B cell (primary cell): ENCODE measurements around the gene UMAD1. TPM values are rescaled to one million over a fixed set of nuclear protein-coding genes. Genes with fewer than 3 reads are reported as not detected.

Experiments used
- ATAC-seq: fragments of 200-7000 bp; cut with Tn5 transposase; one replicate; pipeline ENCODE4 v1.10.0; 2021; ENCODE audit warnings: low read depth, mild to moderate bottlenecking, moderate number of reproducible peaks, moderate library complexity
- CTCF ChIA-PET: fragments of 350-600 bp; sonication (Branson Sonifier 250); formaldehyde crosslinking; loops from one replicate; lab custom pipeline; 2021; ENCODE audit warnings: antibody characterized with exemption, inconsistent platforms; lab: Charles Lee
- POLR2A ChIA-PET: fragments of 350-600 bp; sonication (Branson Sonifier 250); formaldehyde crosslinking; loops from one replicate; lab custom pipeline; 2021; ENCODE audit warnings: antibody characterized with exemption; lab: Charles Lee
- DNase-seq: peaks from one replicate; pipeline ENCODE4 v3.0.0; 2013
- H2AFZ ChIP-seq: 2 replicates; pipeline ENCODE4 v1.6.1; 2012; ENCODE audit warnings: mild to moderate bottlenecking, low read depth, low read length; ENCODE audit not compliant: insufficient read depth, poor library complexity, severe bottlenecking
- H3K27ac ChIP-seq, 2 donors: 1 replicate in 1 of 2; 2 replicates in 1 of 2; pipeline ENCODE4 v1.5.1; 2012 to 2013; ENCODE audit warnings: low read length in 2 of 2, mild to moderate bottlenecking in 2 of 2, moderate library complexity in 1 of 2
- H3K27me3 ChIP-seq, 4 experiments: fragments of 200-600 bp in 1 of 4; sonication (generic) in 1 of 4; replicated peaks in 1 of 4; 1 replicate in 2 of 4; 2 replicates in 2 of 4; pipeline versions ENCODE4 v1.6.1 to v1.7.0; 2013 to 2016; ENCODE audit warnings: low read length in 3 of 4, mild to moderate bottlenecking in 2 of 4, mixed read lengths in 1 of 4, moderate library complexity in 1 of 4; ENCODE audit not compliant: insufficient read depth in 4 of 4, control insufficient read depth in 3 of 4; ENCODE audit errors: control extremely low read depth in 1 of 4
- H3K36me3 ChIP-seq, 2 experiments: replicated peaks in 1 of 2; 1 replicate in 1 of 2; 2 replicates in 1 of 2; pipeline versions ENCODE4 v1.6.1 to v1.7.1; 2013; ENCODE audit warnings: low read length in 1 of 2; ENCODE audit not compliant: insufficient read depth in 2 of 2, control insufficient read depth in 1 of 2; ENCODE audit errors: control extremely low read depth in 1 of 2, extremely low read depth in 1 of 2
- H3K4me1 ChIP-seq, 2 donors: fragments of 200-600 bp in 1 of 2; sonication (generic) in 1 of 2; 1 replicate in 1 of 2; 2 replicates in 1 of 2; pipeline versions ENCODE4 v1.5.1 to v1.6.1; 2013 to 2017; ENCODE audit warnings: low read length in 2 of 2; ENCODE audit not compliant: control insufficient read depth in 2 of 2, insufficient read depth in 2 of 2
- H3K4me2 ChIP-seq: replicated peaks from 2 replicates; pipeline ENCODE3; 2012; ENCODE audit warnings: mild to moderate bottlenecking, low read depth, low read length; ENCODE audit not compliant: poor library complexity, severe bottlenecking
- H3K4me3 ChIP-seq, 5 experiments: fragments of 200-600 bp in 1 of 5; sonication (generic) in 1 of 5; 1 replicate in 3 of 5; 2 replicates in 2 of 5; pipeline versions ENCODE4 v1.5.1 to v1.7.0; 2011 to 2016; ENCODE audit warnings: low read length in 4 of 5, mild to moderate bottlenecking in 4 of 5, low read depth in 2 of 5, control low read depth in 1 of 5, moderate library complexity in 1 of 5; ENCODE audit not compliant: insufficient read depth in 1 of 5; ENCODE audit errors: control extremely low read depth in 1 of 5, extremely low read depth in 1 of 5
- H3K79me2 ChIP-seq: fragments of 200-600 bp; sonication (generic); one replicate; pipeline ENCODE4 v1.6.0; 2016; ENCODE audit warnings: low read length; ENCODE audit not compliant: control insufficient read depth, insufficient read depth
- H3K9ac ChIP-seq: fragments of 200-600 bp; sonication (generic); 2 replicates; pipeline ENCODE4 v1.6.1; 2017; ENCODE audit warnings: mild to moderate bottlenecking, low read length, moderate library complexity
- H3K9me3 ChIP-seq, 3 donors: one replicate each; pipeline versions ENCODE4 v1.6.1 to v1.7.1; 2013; ENCODE audit warnings: low read length in 2 of 3; ENCODE audit not compliant: control insufficient read depth in 2 of 3, insufficient read depth in 1 of 3; ENCODE audit errors: control extremely low read depth in 1 of 3
- H4K20me1 ChIP-seq: 2 replicates; pipeline ENCODE4 v1.6.0; 2012; ENCODE audit warnings: mild to moderate bottlenecking, low read length; ENCODE audit not compliant: insufficient read depth, control insufficient read depth, poor library complexity, severe bottlenecking
- H3K27ac Mint-ChIP-seq: one replicate; pipeline ENCODE4 v1.8.0; 2021; ENCODE audit warnings: mixed read lengths
- H3K27me3 Mint-ChIP-seq: one replicate; pipeline ENCODE4 v1.8.0; 2021; ENCODE audit warnings: mixed read lengths
- H3K4me1 Mint-ChIP-seq: one replicate; pipeline ENCODE4 v1.8.0; 2021; ENCODE audit warnings: mixed read lengths
- H3K4me3 Mint-ChIP-seq: one replicate; pipeline ENCODE4 v1.8.0; 2021; ENCODE audit warnings: mixed read lengths
- H3K9me3 Mint-ChIP-seq: one replicate; pipeline ENCODE4 v1.8.0; 2022; ENCODE audit warnings: mixed read lengths; ENCODE audit not compliant: insufficient read depth
- EZH2 ChIP-seq: IDR thresholded peaks from 2 replicates; pipeline ENCODE4 v1.6.1; 2012; ENCODE audit warnings: borderline replicate concordance, low read depth, mild to moderate bottlenecking, moderate library complexity, low read length; ENCODE audit not compliant: insufficient read depth, poor library complexity, severe bottlenecking
- WGBS: methylation state at CpG from one replicate; pipeline ENCODE4 v1.1.5; 2013; ENCODE audit warnings: missing lambda C conversion rate; ENCODE audit not compliant: insufficient coverage; 5-methylcytosine and 5-hydroxymethylcytosine counted together
- intact Hi-C: fragments of 100-400 bp; cut with micrococcal nuclease; formaldehyde crosslinking; loops from one replicate; pipeline ENCODE4 v1.10.0; 2022
- polyA plus RNA-seq: library from polyadenylated mRNA; depleted of rRNA; stranded (reverse); fragments of >200 nt; gene quantifications from 2 replicates; pipeline ENCODE4 v1.2.3, GENCODE V29; 2012
- total RNA-seq, 2 donors: library from RNA; stranded (reverse); fragments of 120-200 nt in 1 of 2; gene quantifications; 1 replicate in 1 of 2; 2 replicates in 1 of 2; pipeline versions ENCODE4 v1.2.3 to v1.2.4, GENCODE V29; 2013 to 2022
- TF ChIP-seq, protein P1 (sequence below): fragments of 200-600 bp; IDR thresholded peaks from one replicate; pipeline ENCODE4 v1.8.0; 2022; ENCODE audit warnings: antibody characterized with exemption, mild to moderate bottlenecking

UMAD1 gene
- total and polyA plus RNA-seq, 2 donors (not counting 1 experiment from before 2014, with no cell fraction given) = 11.6 to 25.9 TPM

DNA sequence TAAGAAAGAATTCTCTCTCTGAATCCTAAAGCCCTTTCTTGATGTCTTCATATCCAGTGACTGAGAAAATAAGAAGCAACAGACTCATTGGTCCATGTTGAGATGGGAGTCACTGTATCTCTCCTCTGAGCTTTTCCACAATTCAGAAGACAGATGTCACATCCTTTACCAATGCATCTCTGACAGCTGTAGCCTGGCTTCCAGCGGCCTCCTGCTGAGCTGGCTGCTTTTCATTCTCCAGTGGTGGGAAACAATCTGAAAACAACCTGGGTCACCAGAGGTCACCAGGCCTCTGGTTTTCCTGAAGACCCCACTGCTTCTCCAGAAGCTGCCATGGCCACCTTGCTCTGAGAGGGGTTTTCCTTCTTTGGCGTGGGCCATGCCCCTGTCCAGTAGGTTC lies 96.1 kb downstream of the UMAD1 start:
- 100% methylated on average over 1 of the region's 2 CpGs for WGBS

GRCh38 chr7:7737674-7738073 lies 97.1 kb downstream of the UMAD1 start:
- H3K79me2 ChIP-seq = no peaks in the 10 kb centered on the region
- H3K27me3 ChIP-seq = no peaks in the 10 kb centered on the region
- no peaks in the 10 kb centered on the region for H3K36me3 ChIP-seq
- no peaks in the 10 kb centered on the region for H3K4me1 ChIP-seq
- Mint-ChIP-seq H3K27ac (no peak overlapping the region), H3K27me3 (no peaks in the 10 kb centered on the region), H3K4me3 (no peak overlapping the region), H3K9me3 (no peaks in the 10 kb centered on the region), H3K4me1 (peaks cover 12% of the 10 kb centered on the region)
- ATAC-seq (no peak), DNase-seq (no peak)
- no peak overlapping the region for H3K4me2 ChIP-seq
- ChIA-PET POLR2A (no interaction called here), CTCF (no interaction called here)
- intact Hi-C loops = no loop called here
- no peak overlapping the region for H3K27ac ChIP-seq
- no peaks in the 10 kb centered on the region for H4K20me1 ChIP-seq
- H3K9me3 ChIP-seq = no peaks in the 10 kb centered on the region
- no peak overlapping the region for H3K4me3 ChIP-seq
- H3K9ac ChIP-seq = no peak overlapping the region
- H2AFZ ChIP-seq = no peak overlapping the region
- TF ChIP-seq EZH2 = no peak
- TF ChIP-seq, protein P1, sequence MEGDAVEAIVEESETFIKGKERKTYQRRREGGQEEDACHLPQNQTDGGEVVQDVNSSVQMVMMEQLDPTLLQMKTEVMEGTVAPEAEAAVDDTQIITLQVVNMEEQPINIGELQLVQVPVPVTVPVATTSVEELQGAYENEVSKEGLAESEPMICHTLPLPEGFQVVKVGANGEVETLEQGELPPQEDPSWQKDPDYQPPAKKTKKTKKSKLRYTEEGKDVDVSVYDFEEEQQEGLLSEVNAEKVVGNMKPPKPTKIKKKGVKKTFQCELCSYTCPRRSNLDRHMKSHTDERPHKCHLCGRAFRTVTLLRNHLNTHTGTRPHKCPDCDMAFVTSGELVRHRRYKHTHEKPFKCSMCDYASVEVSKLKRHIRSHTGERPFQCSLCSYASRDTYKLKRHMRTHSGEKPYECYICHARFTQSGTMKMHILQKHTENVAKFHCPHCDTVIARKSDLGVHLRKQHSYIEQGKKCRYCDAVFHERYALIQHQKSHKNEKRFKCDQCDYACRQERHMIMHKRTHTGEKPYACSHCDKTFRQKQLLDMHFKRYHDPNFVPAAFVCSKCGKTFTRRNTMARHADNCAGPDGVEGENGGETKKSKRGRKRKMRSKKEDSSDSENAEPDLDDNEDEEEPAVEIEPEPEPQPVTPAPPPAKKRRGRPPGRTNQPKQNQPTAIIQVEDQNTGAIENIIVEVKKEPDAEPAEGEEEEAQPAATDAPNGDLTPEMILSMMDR = no peak

More for the DNA sequence above, 96.1 kb downstream of the UMAD1 start:
- Histone ChIP-seq H3K4me1 (no peaks in the 10 kb centered on the region), H4K20me1 (no peaks in the 10 kb centered on the region), H3K79me2 (no peaks in the 10 kb centered on the region), H3K36me3 (no peaks in the 10 kb centered on the region), H3K4me3 (no peak overlapping the region), H3K27me3 (no peaks in the 10 kb centered on the region), H2AFZ (no peak overlapping the region), H3K9ac (no peak overlapping the region), H3K27ac (no peak overlapping the region), H3K4me2 (no peak overlapping the region), H3K9me3 (no peaks in the 10 kb centered on the region)
- no peak for ATAC-seq
- TF ChIP-seq, protein P1 = no peak
- no peak for TF ChIP-seq EZH2
- Mint-ChIP-seq H3K9me3 (no peaks in the 10 kb centered on the region), H3K27ac (no peak overlapping the region), H3K4me1 (peaks cover 12% of the 10 kb centered on the region), H3K4me3 (no peak overlapping the region), H3K27me3 (no peaks in the 10 kb centered on the region)
- intact Hi-C loops = no loop called here
- ChIA-PET POLR2A (no interaction called here), CTCF (no interaction called here)
- DNase-seq = no peak
